H1 (cell line): ENCODE results near the gene THSD1. TPM values are rescaled to one million over a fixed set of nuclear protein-coding genes. Genes with fewer than 3 reads are reported as not detected.

Experiments
- ATF3 ChIP-seq: IDR thresholded peaks from 2 replicates; pipeline ENCODE4 v1.6.1; 2011; ENCODE audit warnings: low read depth, mild to moderate bottlenecking, low read length; ENCODE audit not compliant: insufficient read depth
- JUN ChIP-seq: IDR thresholded peaks from 2 replicates; pipeline ENCODE4 v1.6.1; 2011; ENCODE audit warnings: low read depth, mild to moderate bottlenecking, improper control_type of control experiment, low read length
- MAFK ChIP-seq: IDR thresholded peaks from 2 replicates; pipeline ENCODE4 v1.6.1; 2012; ENCODE audit warnings: low read depth, mild to moderate bottlenecking, improper control_type of control experiment, low read length
- NANOG ChIP-seq: IDR thresholded peaks from 2 replicates; pipeline ENCODE4 v1.6.1; 2011; ENCODE audit warnings: low read length, low read depth, mild to moderate bottlenecking, inconsistent platforms; ENCODE audit not compliant: insufficient read depth, poor library complexity, severe bottlenecking
- POU5F1 ChIP-seq: IDR thresholded peaks from 2 replicates; pipeline ENCODE4 v1.6.1; 2011; ENCODE audit warnings: low read depth, mild to moderate bottlenecking, low read length, moderate library complexity
- polyA plus RNA-seq, 7 experiments: library from polyadenylated mRNA; depleted of rRNA in 3 of 7; stranded (reverse) in 5 of 7; unstranded in 2 of 7; fragments of >200 nt in 5 of 7; fragments of 200-250 nt in 2 of 7; gene quantifications; 1 replicate in 5 of 7; 2 replicates in 1 of 7; 4 replicates in 1 of 7; pipeline versions ENCODE4 v1.2.1 to v1.2.3, GENCODE V29; 2011 to 2013; ENCODE audit warnings: missing spikeins in 2 of 7, mixed read lengths in 2 of 7
- total RNA-seq: library from RNA; stranded (reverse); fragmentation: NEBNext Ultra II Directional; extraction: Animal tissue kit (Norgen Biotek cat#: 25700); gene quantifications from 2 replicates; pipeline ENCODE4 v1.2.1, GENCODE V29; 2021

THSD1 gene
- total and polyA plus RNA-seq, 2 of the 8 experiments (the other 6 are each of a cell fraction or from before 2014, with no cell fraction given) = 0.17 to 0.35 TPM

DNA sequence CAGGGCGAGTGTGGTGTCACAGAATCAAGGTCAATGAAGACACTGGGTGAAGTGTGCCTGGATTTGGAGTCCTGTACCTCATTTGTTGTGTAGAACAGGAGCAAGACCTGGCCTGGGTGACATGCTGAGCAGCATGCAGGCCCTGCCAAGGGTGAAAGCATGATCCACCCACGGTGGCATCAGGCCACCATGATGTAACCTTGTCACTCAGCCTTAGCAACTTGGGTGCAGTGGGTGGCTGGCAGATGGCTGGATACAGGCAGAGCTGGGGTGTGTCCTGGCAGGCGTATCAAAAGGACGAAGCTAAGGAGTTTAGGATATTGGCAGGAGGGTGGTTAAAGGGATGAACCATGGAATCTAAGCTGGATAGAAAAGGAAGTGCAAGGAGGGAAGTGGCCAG, 10.3 kb downstream of the THSD1 start (continued):
- TF ChIP-seq ATF3 (no peak), JUN (no peak), POU5F1 (no peak), NANOG (no peak), MAFK (no peak)
